Ovary (tissue), 9 donors: ENCODE results near the gene ASPSCR1. TPM values are rescaled to one million over a fixed set of nuclear protein-coding genes. Genes with fewer than 3 reads are reported as not detected.

Source experiments
- DNase-seq, 5 donors: peaks; one replicate each; pipeline ENCODE4 v3.0.0-alpha.2; 2019 to 2020
- H3K27ac ChIP-seq, 2 donors: fragments of 200-600 bp; one replicate each; pipeline versions ENCODE4 v1.5.1 to v1.8.0; 2019 to 2022
- H3K27me3 ChIP-seq: fragments of 200-600 bp; one replicate; pipeline ENCODE4 v1.8.0; 2022
- H3K36me3 ChIP-seq: fragments of 200-600 bp; sonication (generic); one replicate; pipeline ENCODE4 v1.5.1; 2019
- H3K4me1 ChIP-seq: one replicate; pipeline ENCODE4 v1.8.1; 2013; ENCODE audit warnings: mild to moderate bottlenecking, moderate library complexity; ENCODE audit not compliant: insufficient read depth
- H3K4me3 ChIP-seq: fragments of 200-600 bp; sonication (generic); one replicate; pipeline ENCODE4 v1.5.1; 2017
- H3K9me3 ChIP-seq, 2 donors: fragments of 200-600 bp in 1 of 2; sonication (generic) in 1 of 2; one replicate each; pipeline versions ENCODE4 v1.5.1 to v1.8.1; 2013 to 2019; ENCODE audit warnings: mild to moderate bottlenecking in 1 of 2, moderate library complexity in 1 of 2
- CTCF ChIP-seq, 3 donors: fragments of 450-650 bp in 2 of 3; fragments of 200-600 bp in 1 of 3; IDR thresholded peaks; one replicate each; pipeline versions ENCODE4 v1.5.1 to v1.8.0; 2016 to 2022; ENCODE audit warnings: antibody characterized with exemption in 3 of 3, mild to moderate bottlenecking in 1 of 3
- EP300 ChIP-seq: sonication (generic); formaldehyde crosslinking; IDR thresholded peaks from one replicate; pipeline ENCODE4 v1.6.1; 2017; ENCODE audit warnings: antibody characterized with exemption
- POLR2A ChIP-seq: fragments of 450-650 bp; IDR thresholded peaks from one replicate; pipeline ENCODE4 v1.6.1; 2017; ENCODE audit warnings: antibody characterized with exemption, mild to moderate bottlenecking, moderate library complexity
- WGBS, 3 donors: extraction: QIAGEN DNeasy Blood & Tissue Kit in 1 of 3; methylation state at CpG; one replicate each; pipeline versions ENCODE4 v1.1.5 to v1.1.7; 2013 to 2017; 5-methylcytosine and 5-hydroxymethylcytosine counted together
- intact Hi-C, 4 donors: fragments of 100-400 bp; cut with DNase I; formaldehyde crosslinking; loops; one replicate each; pipeline versions ENCODE4 v1.11.0 to v1.15.1; 2022 to 2023
- polyA plus RNA-seq, 2 donors: library from polyadenylated mRNA; stranded (reverse); fragments of 200-250 nt in 1 of 2; fragments of 350-450 nt in 1 of 2; fragmentation: Illumina TruSeq in 1 of 2; extraction: RNeasy Lipid Tissue Mini Kit (QIAGEN cat#74804) in 1 of 2; gene quantifications; one replicate each; pipeline ENCODE4 v1.2.3, GENCODE V29; 2013 to 2014
- total RNA-seq, 7 donors: library from RNA; depleted of rRNA in 2 of 7; stranded (reverse); fragments of >200 nt in 2 of 7; fragmentation: NEBNext Ultra II Directional in 3 of 7; extraction: Animal tissue kit (Norgen Biotek cat#: 25700) in 3 of 7; gene quantifications; one replicate each; pipeline versions ENCODE4 v1.1.0 to v1.2.4, GENCODE V29; 2016 to 2023
- donor health status: DM: no; HTN: no; CAD: no; lungs with moderate emphysema.
- donor health status: DM: no; HTN: no; CAD: no.
- donor health status: Bipolar disorder and iron deficiency.
- donor health status: DM: yes; HTN: yes; CAD: no.
- donor health status: DM: no; HTN: no; CAD: no.
- donor health status: DM: yes; HTN: yes; CAD: no.

ASPSCR1 gene
- total and polyA plus RNA-seq, 9 donors: 1.6 to 39.9 (median 24.3) TPM

GRCh38 chr17:82049106-82049505 lies 71.7 kb downstream of the ASPSCR1 start:
- Histone ChIP-seq H3K36me3 (no peaks in the 10 kb centered on the region), H3K4me3 (no peak overlapping the region), H3K27ac (no peak overlapping the region), H3K4me1 (peaks cover 9% of the 10 kb centered on the region), H3K27me3 (no peaks in the 10 kb centered on the region), H3K9me3 (no peaks in the 10 kb centered on the region)
- 80 to 89% (median 87%) methylated on average over 6 to 8 of the region's 8 CpGs for WGBS, 3 donors
- no peak for TF ChIP-seq EP300
- TF ChIP-seq CTCF (IDR thresholded peaks at IDR 0.05): no peak
- TF ChIP-seq POLR2A: no peak
- DNase-seq: no peak
- intact Hi-C loops: no loop called here

- H3K9me3 ChIP-seq: no peaks in the 10 kb centered on the region
- H3K36me3 ChIP-seq: no peaks in the 10 kb centered on the region
- DNase-seq: peak in 2 of 5 donors; percentile 8 to 23
- TF ChIP-seq EP300: no peak
- TF ChIP-seq CTCF (IDR thresholded peaks at IDR 0.05): no peak
- no peak for TF ChIP-seq POLR2A
- H3K4me1 ChIP-seq: peaks cover 9% of the 10 kb centered on the region
- 80 to 92% (median 92%) methylated on average over 3 to 16 of the region's 16 CpGs for WGBS, 3 donors
- H3K27me3 ChIP-seq: no peaks in the 10 kb centered on the region
- H3K27ac ChIP-seq: no peak overlapping the region
- no peak overlapping the region for H3K4me3 ChIP-seq
- intact Hi-C loops: no loop called here
Observed at GRCh38 chr17:82049521-82049971, 72.1 kb downstream of the ASPSCR1 start.

- no peaks in the 10 kb centered on the region for H3K27me3 ChIP-seq
- intact Hi-C loops: loop anchor here in 1 of 4 donors (10.0 kb wide), 1 partner anchor 55 kb away; no protein-coding TSS in a partner anchor
- peaks cover 9% of the 10 kb centered on the region for H3K4me1 ChIP-seq
- peak overlapping the region; percentile 59 for H3K4me3 ChIP-seq
- peak overlapping the region in 1 of 2 donors; percentile 75 for H3K27ac ChIP-seq
- TF ChIP-seq EP300 (no peak), POLR2A (no peak), CTCF (IDR thresholded peaks at IDR 0.05) (no peak)
- no peaks in the 10 kb centered on the region for H3K36me3 ChIP-seq
- 82 to 89% (median 84%) methylated on average over 25 to 28 of the region's 28 CpGs for WGBS, 3 donors
- no peaks in the 10 kb centered on the region for H3K9me3 ChIP-seq
- peak in 2 of 5 donors; percentile 13 to 37 for DNase-seq
Observed at GRCh38 chr17:82050152-82050760, 72.8 kb downstream of the ASPSCR1 start.

- 9 to 19% (median 12%) methylated on average over 41 to 79 of the region's 79 CpGs for WGBS, 3 donors
- TF ChIP-seq EP300: no peak
- TF ChIP-seq POLR2A: no peak
- TF ChIP-seq CTCF (IDR thresholded peaks at IDR 0.05): no peak
- Histone ChIP-seq H3K4me3 (peak overlapping the region; percentile 59), H3K9me3 (no peaks in the 10 kb centered on the region), H3K4me1 (peaks cover 9% of the 10 kb centered on the region), H3K27ac (peak overlapping the region; percentile 36 to 75), H3K36me3 (no peaks in the 10 kb centered on the region), H3K27me3 (no peaks in the 10 kb centered on the region)
- DNase-seq: peak in 3 of 5 donors; percentile 21 to 29 (median 27)
- intact Hi-C loops: loop anchor here in 1 of 4 donors (10.0 kb wide), 1 partner anchor 56 kb away; no protein-coding TSS in a partner anchor
Observed at GRCh38 chr17:82050761-82051641, 73.6 kb downstream of the ASPSCR1 start.
